HG03159 (cell line): ENCODE measurements around the gene MYL12B.
A peak's percentile ranks its signal among the peaks of the same experiment; 100 is the strongest.
"Not testable (repeated sequence)": the region's sequence is repeated elsewhere in the genome, so short reads cannot be mapped to it uniquely, and the experiment has no call there.

Source experiments
- ATAC-seq: cut with Tn5 transposase; IDR thresholded peaks from one replicate; pipeline ENCODE4 v1.9.1; 2021; ENCODE audit warnings: mild to moderate bottlenecking, moderate library complexity; ENCODE audit not compliant: unreplicated experiment

Gene MYL12B

GRCh38 chr18:3261373-3262233 lies at the start of gene MYL12B:
Gene MYL12B, plus strand, starts transcription at chr18:3262133. Its CDS starts 10,766 bp downstream, at chr18:3272899.
- ATAC-seq: peak; percentile 85

DNA sequence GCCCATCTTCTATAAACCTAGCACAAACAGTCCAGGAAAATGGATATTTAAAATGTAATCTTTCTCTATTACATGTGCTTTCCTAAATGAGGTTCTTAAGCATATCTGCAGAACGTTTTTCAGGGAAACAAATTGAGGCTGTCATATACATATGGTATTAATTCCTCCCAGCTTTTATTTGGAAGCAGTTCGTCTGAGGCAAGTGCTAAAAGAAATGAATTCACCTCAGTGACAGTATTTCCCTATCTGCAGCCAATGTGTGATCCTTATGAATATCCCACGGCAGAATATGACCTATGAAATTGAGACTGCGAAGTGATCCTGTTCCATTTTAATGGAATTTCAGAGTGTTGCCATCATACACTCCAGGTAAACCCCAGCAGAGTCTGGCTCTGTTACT lies 49.3 kb upstream of the MYL12B start:
- no peak for ATAC-seq

GRCh38 chr18:3213300-3214059 lies 48.5 kb upstream of the MYL12B start:
- ATAC-seq: no peak

DNA sequence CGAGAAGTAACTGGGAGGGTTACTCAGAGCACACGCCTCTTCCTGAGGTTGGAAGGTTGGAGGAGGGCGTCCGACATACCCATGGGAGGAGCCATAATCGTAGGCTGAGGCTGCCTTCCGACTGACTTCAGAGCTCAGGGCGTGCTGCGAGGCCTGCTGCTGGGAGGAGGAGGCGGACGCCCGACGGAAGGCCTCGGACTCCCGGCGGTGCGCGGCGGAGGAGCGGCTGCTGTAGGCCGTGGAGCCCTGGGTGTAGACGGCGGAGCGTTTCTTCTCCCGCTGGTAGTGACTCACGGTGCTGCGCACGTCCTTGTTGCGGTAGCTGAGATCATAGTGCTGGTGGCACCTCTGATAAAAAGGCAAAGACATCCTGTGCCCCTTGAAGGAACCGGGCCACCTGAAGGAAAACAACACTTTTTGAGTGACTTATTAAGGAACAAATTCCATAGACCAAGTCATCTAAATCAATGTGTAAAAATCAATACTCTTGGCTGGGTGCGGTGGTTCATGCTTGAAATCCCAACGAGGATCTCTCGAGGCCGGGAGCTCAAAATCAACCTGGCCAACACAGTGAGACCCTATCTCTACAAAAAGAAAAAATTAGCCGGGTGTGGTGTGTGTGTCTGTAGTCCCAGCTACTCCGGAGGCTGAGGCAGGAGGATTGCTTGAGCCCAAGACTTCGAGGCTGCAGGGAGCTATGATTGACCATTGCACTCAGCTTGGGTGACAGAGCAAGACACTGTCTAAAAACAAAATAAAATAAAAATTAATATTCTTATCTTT lies 46.9 kb upstream of the MYL12B start:
- ATAC-seq: no peak

DNA sequence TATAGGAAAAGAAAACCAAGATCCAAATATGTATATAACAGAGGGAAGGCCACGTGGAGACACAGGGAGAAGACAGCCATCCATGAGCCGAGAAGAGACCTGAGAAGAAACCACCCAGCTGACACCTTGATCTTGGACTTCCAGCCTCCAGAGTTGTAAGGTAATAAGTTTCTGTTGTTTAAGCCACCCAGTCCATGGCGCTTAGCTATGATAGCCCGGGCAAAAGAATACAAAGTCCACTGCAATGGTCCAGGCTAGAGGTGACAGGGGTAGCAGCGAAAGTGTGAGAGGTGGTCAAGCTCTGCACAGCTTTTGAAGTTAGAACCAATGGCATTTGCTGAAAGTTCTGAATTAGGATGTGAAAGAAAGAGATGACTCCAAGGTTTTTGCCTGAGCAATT lies 44.9 kb upstream of the MYL12B start:
- no peak for ATAC-seq

- no peak for ATAC-seq
Observed at GRCh38 chr18:3217948-3218647, 43.8 kb upstream of the MYL12B start.

DNA sequence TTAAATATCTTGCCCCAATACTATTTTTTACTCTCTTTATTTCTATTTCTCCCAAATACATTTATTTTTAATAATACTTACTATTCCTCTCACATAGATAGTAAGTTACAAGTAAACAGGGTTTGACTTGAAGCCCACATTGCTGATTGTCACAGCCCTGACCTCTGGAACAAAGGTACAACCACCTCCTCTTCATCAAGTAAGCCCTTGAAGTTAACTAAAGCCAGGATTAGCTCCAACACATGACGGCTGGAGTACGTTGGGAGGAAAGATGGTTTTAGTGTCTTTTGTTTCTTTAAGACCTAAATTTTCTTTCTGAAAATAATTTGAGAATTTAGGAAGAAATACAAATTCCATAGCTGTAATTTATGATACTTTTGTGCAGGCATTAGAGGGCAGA lies 43.1 kb upstream of the MYL12B start:
- ATAC-seq: no peak

- ATAC-seq: no peak
Observed at GRCh38 chr18:3219241-3219630, 42.7 kb upstream of the MYL12B start.

DNA sequence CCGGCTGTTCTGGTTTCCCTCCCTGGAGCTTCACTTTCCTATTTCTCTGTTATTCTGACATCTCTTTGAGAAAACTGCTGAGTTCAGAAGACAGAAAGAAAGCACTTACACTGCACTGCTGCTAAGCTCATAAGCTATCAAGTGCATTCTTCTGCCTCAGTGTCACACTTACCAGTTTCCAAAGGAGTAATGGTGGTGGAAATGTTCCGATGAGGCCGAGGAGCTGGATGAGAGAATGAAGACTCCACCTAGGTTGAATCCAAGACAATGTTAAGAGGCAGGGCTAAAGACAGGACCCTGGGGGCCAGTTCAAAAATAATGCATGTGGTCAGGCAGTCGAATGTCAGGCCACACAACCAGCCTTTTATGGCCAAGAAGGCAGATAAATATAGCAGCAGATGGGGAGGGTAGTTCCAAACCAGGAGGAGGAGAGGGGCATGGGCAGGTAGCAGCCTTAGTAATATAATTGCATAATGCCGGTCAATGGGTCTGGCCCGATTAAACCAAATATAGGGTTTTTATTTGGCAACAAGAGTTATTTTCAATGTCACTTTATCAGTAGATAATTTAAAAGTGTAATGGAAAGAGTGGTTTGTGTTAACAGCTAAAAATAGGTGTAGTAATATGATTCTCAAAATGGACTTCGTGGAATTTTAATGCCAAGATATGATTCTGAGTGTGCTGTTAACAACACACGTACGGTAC lies 42.1 kb upstream of the MYL12B start, which contains the start of gene MYOM1:
Gene MYOM1 (minus strand): TSS at position 338 of the 705 bp plus-strand sequence. CDS start 4,745 bp downstream, outside the sequence.
- no peak for ATAC-seq

DNA sequence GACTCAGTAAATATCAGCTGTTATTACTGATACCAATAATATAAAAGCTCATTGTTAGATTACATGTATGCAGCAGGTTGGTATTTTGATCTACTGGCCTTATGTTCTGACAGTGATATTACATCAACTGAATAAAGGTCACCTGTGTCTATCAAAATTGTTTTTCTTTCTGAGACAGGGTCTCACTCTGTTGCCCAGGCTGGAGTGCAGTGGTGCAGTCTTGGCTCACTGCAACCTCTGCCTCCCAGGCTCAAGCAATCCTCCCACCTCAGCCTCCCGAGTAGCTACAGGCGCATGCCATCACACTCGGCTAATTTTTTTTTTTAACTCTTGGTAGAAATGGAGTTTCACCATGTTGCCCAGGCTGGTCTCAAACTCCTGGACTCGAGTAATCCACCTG lies 41.1 kb upstream of the MYL12B start:
- not testable (repeated sequence) for ATAC-seq

DNA sequence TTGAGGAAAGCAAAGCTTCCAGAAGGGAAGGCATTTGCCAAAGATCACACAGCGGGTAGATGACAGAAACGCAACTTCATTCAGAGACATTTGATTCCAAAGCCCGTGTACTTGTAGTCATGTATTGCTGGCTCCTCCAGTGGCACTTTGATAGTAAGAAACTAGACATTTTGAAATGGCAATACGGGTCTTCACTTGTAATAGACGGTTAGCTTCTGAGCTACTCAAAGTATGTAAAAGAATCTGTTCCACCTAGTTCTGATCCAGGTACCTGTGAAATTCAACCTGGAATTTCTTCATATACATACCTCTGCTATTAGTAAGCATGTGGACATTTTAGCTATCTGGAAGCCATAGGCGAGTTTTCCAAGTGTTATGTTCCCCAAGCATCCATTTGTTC lies 40.4 kb upstream of the MYL12B start:
- ATAC-seq: no peak

GRCh38 chr18:3223356-3223755 lies 38.6 kb upstream of the MYL12B start:
- ATAC-seq: no peak

GRCh38 chr18:3224223-3224622 lies 37.7 kb upstream of the MYL12B start:
- ATAC-seq: no peak

- ATAC-seq: no peak
Observed at GRCh38 chr18:3225588-3225987, 36.3 kb upstream of the MYL12B start.

DNA sequence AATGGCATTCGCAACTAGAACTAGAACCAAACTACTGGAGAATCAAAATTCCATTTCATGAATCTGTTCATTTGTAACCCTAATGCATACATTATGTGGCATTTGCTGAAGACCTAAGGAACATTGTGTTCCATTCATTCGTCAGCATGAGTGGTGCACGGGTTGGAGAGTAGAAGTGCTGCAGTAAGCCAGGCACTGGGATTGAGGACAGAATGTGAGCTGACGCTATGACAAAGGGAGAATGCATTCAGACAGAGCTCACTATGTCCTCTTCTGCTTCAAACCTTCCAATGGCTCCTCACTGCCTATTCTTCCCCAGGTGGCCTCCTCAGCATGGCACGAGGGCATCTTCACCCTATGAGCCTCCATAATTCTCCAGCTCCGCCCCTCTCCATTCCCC lies 35.9 kb upstream of the MYL12B start:
- ATAC-seq: no peak

- no peak for ATAC-seq
Observed at GRCh38 chr18:3230401-3231334, 31.3 kb upstream of the MYL12B start.

DNA sequence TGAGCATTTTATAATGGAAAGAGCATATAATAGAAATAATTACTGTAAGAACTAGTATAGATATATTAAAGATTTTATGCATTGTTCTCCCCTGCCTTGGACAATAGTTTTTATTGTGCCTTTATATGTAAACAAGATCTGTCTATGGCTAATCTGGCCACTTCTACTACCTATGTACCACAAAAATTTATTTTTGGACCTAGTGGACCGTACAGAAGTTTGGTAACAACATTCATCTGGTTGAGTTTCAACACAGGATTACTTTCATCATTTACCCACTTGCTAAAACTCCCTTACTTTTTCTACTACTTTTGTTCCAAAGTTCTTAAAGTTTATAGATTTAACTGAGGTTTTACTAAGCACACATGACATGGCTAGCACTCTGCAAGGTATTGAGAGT lies 28.9 kb upstream of the MYL12B start:
- no peak for ATAC-seq

GRCh38 chr18:3233433-3234168 lies 28.3 kb upstream of the MYL12B start:
- no peak for ATAC-seq
